K562 (cell line): ENCODE measurements around the gene TRERF1. TPM values are rescaled to one million over a fixed set of nuclear protein-coding genes. Genes with fewer than 3 reads are reported as not detected.
A peak's percentile ranks its signal among the peaks of the same experiment; 100 is the strongest.

ENCODE experiments used
- ATAC-seq: fragments of 200-7000 bp; cut with Tn5 transposase; 3 replicates; pipeline ENCODE4 v1.9.1; 2020; ENCODE audit warnings: moderate library complexity
- BruUV-seq: library from RNA; stranded (reverse); fragments of 400-500 nt; replicated peaks from 2 replicates; lab custom pipeline; 2021; lab: Mats Ljungman, UMichigan
- CTCF ChIA-PET: fragments of 300-600 bp; formaldehyde crosslinking; extraction: SDS; loops from one replicate; lab custom pipeline; 2021; ENCODE audit warnings: low intra/inter-chr PET ratio; lab: Yijun Ruan, JAX
- POLR2A ChIA-PET: fragments of 300-600, 350-650 bp; sonication (Branson Sonifier 250); formaldehyde crosslinking; extraction: SDS; loops from one replicate; lab custom pipeline; 2021; ENCODE audit warnings: antibody characterized with exemption, inconsistent platforms; lab: Yijun Ruan, JAX
- DNase-seq, 4 experiments: peaks; one replicate each; pipeline versions ENCODE4 v3.0.0 to v3.0.0-alpha.2; 2011 to 2018; ENCODE audit warnings: low spot score in 3 of 4, mixed read lengths in 3 of 4; ENCODE audit errors: extremely low read depth in 1 of 4
- FAIRE-seq: peaks from 2 replicates; lab custom pipeline; 2011; peaks lifted over from hg19 to GRCh38; lab: Jason Lieb, UNC
- H2AFZ ChIP-seq: 2 replicates; pipeline ENCODE4 v1.6.0; 2011; ENCODE audit warnings: low read depth, low read length, control low read depth, inconsistent platforms
- H3K27ac ChIP-seq: fragments of 200-600 bp; 3 replicates; pipeline ENCODE4 v1.8.0; 2011; ENCODE audit warnings: low read depth, mild to moderate bottlenecking, control low read depth, inconsistent platforms, low read length, moderate library complexity, mixed read lengths; ENCODE audit errors: extremely low read depth
- H3K27me3 ChIP-seq, 2 experiments: fragments of 300-600 bp in 1 of 2; 2 replicates in 1 of 2; 3 replicates in 1 of 2; pipeline versions ENCODE4 v1.6.0 to v1.8.0; 2011; ENCODE audit warnings: inconsistent platforms in 2 of 2, low read length in 2 of 2, mild to moderate bottlenecking in 1 of 2, mixed read lengths in 1 of 2, moderate library complexity in 1 of 2; ENCODE audit not compliant: control insufficient read depth in 2 of 2, insufficient read depth in 2 of 2
- H3K36me3 ChIP-seq: fragments of 300-600 bp; 3 replicates; pipeline ENCODE4 v1.8.0; 2011; ENCODE audit warnings: mild to moderate bottlenecking, low read length, inconsistent platforms; ENCODE audit not compliant: control insufficient read depth, insufficient read depth
- H3K4me1 ChIP-seq, 2 experiments: fragments of 200-600 bp in 1 of 2; replicated peaks in 1 of 2; 2 replicates in 1 of 2; 3 replicates in 1 of 2; pipeline versions ENCODE4 v1.5.1 to v1.8.0; 2011; ENCODE audit warnings: inconsistent platforms in 2 of 2, low read length in 2 of 2, mild to moderate bottlenecking in 1 of 2, mixed read lengths in 1 of 2, moderate library complexity in 1 of 2; ENCODE audit not compliant: control insufficient read depth in 2 of 2, insufficient read depth in 2 of 2
- H3K4me2 ChIP-seq: 2 replicates; pipeline ENCODE4 v1.6.1; 2011; ENCODE audit warnings: low read length, control low read depth, inconsistent platforms, mixed read lengths; ENCODE audit not compliant: insufficient read depth
- H3K4me3 ChIP-seq: fragments of 200-600 bp; sonication (generic), shearing (Covaris generic); 2 replicates; pipeline ENCODE4 v1.5.1; 2016; ENCODE audit warnings: control low read depth, inconsistent platforms
- H3K79me2 ChIP-seq: fragments of 200-600 bp; 3 replicates; pipeline ENCODE4 v1.8.0; 2011; ENCODE audit warnings: low read length, inconsistent platforms; ENCODE audit not compliant: control insufficient read depth, insufficient read depth
- H3K9ac ChIP-seq, 2 experiments: 2 replicates each; pipeline versions ENCODE4 v1.6.0 to v1.6.1; 2011; ENCODE audit warnings: low read depth in 2 of 2, low read length in 2 of 2, control low read depth in 1 of 2, inconsistent platforms in 1 of 2, mild to moderate bottlenecking in 1 of 2, mixed read lengths in 1 of 2; ENCODE audit not compliant: insufficient read depth in 1 of 2
- H3K9me1 ChIP-seq: one replicate; pipeline ENCODE4 v1.6.0; 2011; ENCODE audit warnings: inconsistent platforms, mild to moderate bottlenecking, low read length, moderate library complexity; ENCODE audit not compliant: control insufficient read depth, insufficient read depth
- H3K9me3 ChIP-seq: replicated peaks from 2 replicates; pipeline ENCODE4 v1.5.1; 2011; ENCODE audit warnings: low read depth, low read length, inconsistent platforms; ENCODE audit not compliant: control insufficient read depth, insufficient read depth
- H4K20me1 ChIP-seq: replicated peaks from 2 replicates; pipeline ENCODE4 v1.6.1; 2011; ENCODE audit warnings: low read length, inconsistent platforms, mixed read lengths; ENCODE audit not compliant: control insufficient read depth, insufficient read depth
- ARID4B ChIP-seq: sonication (generic); formaldehyde crosslinking; IDR thresholded peaks from 2 replicates; pipeline ENCODE4 v1.8.0; 2022; ENCODE audit warnings: mild to moderate bottlenecking, missing genetic modification reagents
- C11orf30 ChIP-seq: fragments of 450-650 bp; IDR thresholded peaks from 2 replicates; pipeline ENCODE4 v1.6.1; 2016; ENCODE audit warnings: low read depth, mild to moderate bottlenecking
- EZH2 ChIP-seq: IDR thresholded peaks from 2 replicates; pipeline ENCODE4 v1.6.1; 2012; ENCODE audit warnings: low read depth, mild to moderate bottlenecking, inconsistent platforms, low read length, borderline replicate concordance
- SRF ChIP-seq, 2 experiments: fragments of 250-450, 450-650 bp in 1 of 2; sonication (Bioruptor Pico) in 1 of 2; sonication (generic) in 1 of 2; formaldehyde crosslinking; IDR thresholded peaks; 2 replicates each; pipeline versions ENCODE4 v1.5.0 to v1.5.1; 2020 to 2022; ENCODE audit warnings: mild to moderate bottlenecking in 1 of 2, missing genetic modification reagents in 1 of 2
- WGBS: fragments of 100-300 bp; shearing (Covaris generic); methylation state at CpG from one replicate; pipeline ENCODE4 v1.1.6; 2016; ENCODE audit warnings: low coverage, mixed read lengths; ENCODE audit not compliant: insufficient coverage; ENCODE audit errors: missing lambda C conversion rate; 5-methylcytosine and 5-hydroxymethylcytosine counted together
- in situ Hi-C: fragments of 300-500 bp; cut with MboI; formaldehyde crosslinking; loops from 4 replicates; pipeline ENCODE4 v1.15.0; 2018; ENCODE audit warnings: inconsistent platforms, mixed read lengths
- intact Hi-C: fragments of 100-400 bp; cut with micrococcal nuclease; formaldehyde crosslinking; loops from 2 replicates; pipeline ENCODE4 v1.14.2; 2022
- polyA plus RNA-seq, 8 experiments: library from polyadenylated mRNA; depleted of rRNA in 4 of 8; stranded (reverse) in 5 of 8; unstranded in 3 of 8; fragments of >200 nt; fragmentation: Nextera tagmentation in 2 of 8; fragmentation: Illumina TruSeq in 1 of 8; extraction: Ambion mirVana in 2 of 8; extraction: Trizol in 1 of 8; gene quantifications; 2 replicates each; pipeline versions ENCODE4 v1.2.1 to v1.2.3, GENCODE V29; 2011 to 2014; ENCODE audit warnings: inconsistent platforms in 1 of 8, missing spikeins in 1 of 8
- total RNA-seq, 7 experiments: library from RNA; depleted of rRNA in 6 of 7; stranded (reverse); fragments of >200 nt in 6 of 7; fragmentation: Illumina TruSeq in 2 of 7; extraction: Trizol in 2 of 7; gene quantifications; 2 replicates each; pipeline versions ENCODE4 v1.2.1 to v1.2.3, GENCODE V29; 2011 to 2021; ENCODE audit warnings: low replicate concordance in 1 of 7

Gene TRERF1
- total and polyA plus RNA-seq, 9 of the 15 experiments (the other 6 are each of a cell fraction or from before 2014, with no cell fraction given), result 0.04 to 0.20 (median 0.07) TPM; not detected in 3

DNA sequence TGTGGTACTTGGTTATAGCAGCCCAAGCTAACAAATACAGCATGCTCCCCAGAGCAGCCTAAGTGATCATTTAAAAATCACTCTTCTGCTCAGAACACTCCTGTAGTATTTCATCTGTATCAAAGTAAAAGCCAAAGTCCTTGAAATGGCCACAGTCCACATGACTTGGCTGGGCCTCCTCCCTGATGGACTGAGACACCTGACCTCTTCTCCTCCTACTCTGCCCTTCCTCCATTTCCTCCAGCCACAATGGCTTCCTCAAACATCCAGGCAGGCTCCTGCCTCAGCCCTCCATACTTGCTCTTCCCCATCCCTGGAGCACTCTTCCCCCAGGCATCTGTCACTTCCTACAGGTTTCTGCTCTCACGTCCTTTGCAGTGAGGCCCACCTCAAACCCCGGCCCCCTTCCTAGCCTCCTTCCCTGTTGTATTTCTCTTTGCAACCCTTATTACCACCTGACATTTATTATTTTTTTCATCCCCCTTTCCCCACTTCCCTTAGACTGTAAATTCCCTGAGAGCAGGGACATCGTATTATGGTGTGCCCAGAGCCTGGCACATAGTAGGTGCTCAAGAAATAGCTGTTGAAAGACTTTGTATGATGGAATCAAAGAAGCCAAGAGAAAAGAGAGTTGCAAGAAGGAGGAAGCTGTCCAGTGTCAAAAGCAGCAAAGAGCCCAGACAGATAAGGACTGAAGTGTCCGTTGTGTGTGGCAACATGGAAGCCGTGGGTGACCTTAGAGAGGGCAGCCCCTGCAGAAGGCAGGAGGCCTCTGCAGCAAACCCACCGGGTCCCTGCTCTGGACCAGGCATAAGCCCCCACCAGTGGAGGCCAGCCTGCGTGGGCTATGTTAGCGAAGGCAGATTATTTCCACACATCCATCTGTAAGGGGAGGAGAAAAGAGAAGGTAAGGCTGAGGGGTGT, 87.5 kb downstream of the TRERF1 start (continued):
- peak; percentile 53; the same call in 1 of the 2 replicates for TF ChIP-seq ARID4B (CRISPR knock-in tag)

GRCh38 chr6:42361036-42361435, 90.7 kb downstream of the TRERF1 start:
- in situ Hi-C loops, result no loop called here
- H3K79me2 ChIP-seq, result no peaks in the 10 kb centered on the region
- ChIA-PET POLR2A (interaction anchor here (0.6 to 1.5 kb wide), 4 partner anchors 10 to 167 kb away, joined by 3 to 5 read pairs (median 4); no protein-coding TSS in a partner anchor), CTCF (no interaction called here)
- H3K27me3 ChIP-seq, result peaks cover 40 to 65% of the 10 kb centered on the region in 2 experiments
- H3K36me3 ChIP-seq, result no peaks in the 10 kb centered on the region
- DNase-seq, result no peak
- H3K9me1 ChIP-seq, result no peaks in the 10 kb centered on the region
- H3K27ac ChIP-seq, result no peak overlapping the region
- H3K4me1 ChIP-seq, result no peaks in the 10 kb centered on the region
- ATAC-seq, result no peak
- H3K9ac ChIP-seq, result no peak overlapping the region
- H3K4me2 ChIP-seq, result no peak overlapping the region
- H3K4me3 ChIP-seq, result no peak overlapping the region
- no peak overlapping the region for H2AFZ ChIP-seq
- no peaks in the 10 kb centered on the region for H3K9me3 ChIP-seq
- no TSS peak for BruUV-seq
- no peak for FAIRE-seq
- intact Hi-C loops, result no loop called here
- H4K20me1 ChIP-seq, result no peaks in the 10 kb centered on the region
- 0% methylated on average over 3 of the region's 3 CpGs for WGBS
- 0 out of 2 replicates have a peak, but pooled peaks have one; percentile 40 for TF ChIP-seq EZH2
- TF ChIP-seq C11orf30, result no peak
- TF ChIP-seq SRF (CRISPR knock-in tag; IDR thresholded peaks at IDR 0.05), result no peak
